ENCODE results near the gene TANC1.

Gene TANC1

GRCh38 chr2:159179096-159179495 is 210.7 kb downstream of the TANC1 start:
- Histone ChIP-seq H3K27ac (ENCODE audit: low read depth, low read length) (no peak overlapping the region), H3K27me3 (ENCODE audit: control insufficient read depth, insufficient read depth, low read length) (no peaks in the 10 kb centered on the region), H3K36me3 (ENCODE audit: control insufficient read depth, insufficient read depth, low read length) (peaks cover 19% of the 10 kb centered on the region), H3K9ac (ENCODE audit: low read length) (no peak overlapping the region), H3K4me3 (ENCODE audit: low read length) (no peak overlapping the region), H3K4me1 (ENCODE audit: control insufficient read depth, insufficient read depth, low read length) (no peaks in the 10 kb centered on the region)

- H3K4me1 ChIP-seq (ENCODE audit: control insufficient read depth, insufficient read depth, low read length), result no peaks in the 10 kb centered on the region
- no peak overlapping the region for H3K9ac ChIP-seq (ENCODE audit: low read length)
- no peak overlapping the region for H3K4me3 ChIP-seq (ENCODE audit: low read length)
- H3K27ac ChIP-seq (ENCODE audit: low read depth, low read length), result no peak overlapping the region
- no peaks in the 10 kb centered on the region for H3K27me3 ChIP-seq (ENCODE audit: control insufficient read depth, insufficient read depth, low read length)
- peaks cover 17% of the 10 kb centered on the region for H3K36me3 ChIP-seq (ENCODE audit: control insufficient read depth, insufficient read depth, low read length)
Measured at GRCh38 chr2:159179696-159180095, 211.3 kb downstream of the TANC1 start.

GRCh38 chr2:159183346-159183745 is 214.9 kb downstream of the TANC1 start:
- no peak overlapping the region for H3K27ac ChIP-seq (ENCODE audit: low read depth, low read length)
- no peak overlapping the region for H3K9ac ChIP-seq (ENCODE audit: low read length)
- peaks cover 17% of the 10 kb centered on the region for H3K36me3 ChIP-seq (ENCODE audit: control insufficient read depth, insufficient read depth, low read length)
- H3K4me3 ChIP-seq (ENCODE audit: low read length), result no peak overlapping the region
- no peaks in the 10 kb centered on the region for H3K4me1 ChIP-seq (ENCODE audit: control insufficient read depth, insufficient read depth, low read length)
- no peaks in the 10 kb centered on the region for H3K27me3 ChIP-seq (ENCODE audit: control insufficient read depth, insufficient read depth, low read length)

GRCh38 chr2:159185401-159186130 is 217.1 kb downstream of the TANC1 start:
- Histone ChIP-seq H3K36me3 (ENCODE audit: control insufficient read depth, insufficient read depth, low read length) (peaks cover 2% of the 10 kb centered on the region), H3K27me3 (ENCODE audit: control insufficient read depth, insufficient read depth, low read length) (no peaks in the 10 kb centered on the region), H3K27ac (ENCODE audit: low read depth, low read length) (no peak overlapping the region), H3K4me1 (ENCODE audit: control insufficient read depth, insufficient read depth, low read length) (no peaks in the 10 kb centered on the region), H3K4me3 (ENCODE audit: low read length) (no peak overlapping the region), H3K9ac (ENCODE audit: low read length) (no peak overlapping the region)

GRCh38 chr2:159186462-159186861 is 218.0 kb downstream of the TANC1 start:
- no peaks in the 10 kb centered on the region for H3K27me3 ChIP-seq (ENCODE audit: control insufficient read depth, insufficient read depth, low read length)
- H3K9ac ChIP-seq (ENCODE audit: low read length), result no peak overlapping the region
- no peaks in the 10 kb centered on the region for H3K36me3 ChIP-seq (ENCODE audit: control insufficient read depth, insufficient read depth, low read length)
- no peak overlapping the region for H3K27ac ChIP-seq (ENCODE audit: low read depth, low read length)
- H3K4me3 ChIP-seq (ENCODE audit: low read length), result no peak overlapping the region
- no peaks in the 10 kb centered on the region for H3K4me1 ChIP-seq (ENCODE audit: control insufficient read depth, insufficient read depth, low read length)

- Histone ChIP-seq H3K36me3 (ENCODE audit: control insufficient read depth, insufficient read depth, low read length) (no peaks in the 10 kb centered on the region), H3K9ac (ENCODE audit: low read length) (no peak overlapping the region), H3K4me1 (ENCODE audit: control insufficient read depth, insufficient read depth, low read length) (no peaks in the 10 kb centered on the region), H3K4me3 (ENCODE audit: low read length) (no peak overlapping the region), H3K27ac (ENCODE audit: low read depth, low read length) (no peak overlapping the region), H3K27me3 (ENCODE audit: control insufficient read depth, insufficient read depth, low read length) (no peaks in the 10 kb centered on the region)
Measured at GRCh38 chr2:159187106-159187505, 218.7 kb downstream of the TANC1 start.

- no peaks in the 10 kb centered on the region for H3K36me3 ChIP-seq (ENCODE audit: control insufficient read depth, insufficient read depth, low read length)
- no peak overlapping the region for H3K27ac ChIP-seq (ENCODE audit: low read depth, low read length)
Measured at GRCh38 chr2:159188449-159188848, 220.0 kb downstream of the TANC1 start.

GRCh38 chr2:159192371-159192918 is 224.0 kb downstream of the TANC1 start:
- Histone ChIP-seq H3K4me3 (ENCODE audit: low read length) (no peak overlapping the region), H3K9ac (ENCODE audit: low read length) (no peak overlapping the region), H3K27me3 (ENCODE audit: control insufficient read depth, insufficient read depth, low read length) (no peaks in the 10 kb centered on the region), H3K4me1 (ENCODE audit: control insufficient read depth, insufficient read depth, low read length) (no peaks in the 10 kb centered on the region), H3K27ac (ENCODE audit: low read depth, low read length) (no peak overlapping the region), H3K36me3 (ENCODE audit: control insufficient read depth, insufficient read depth, low read length) (peaks cover 4% of the 10 kb centered on the region)

More at GRCh38 chr2:159188449-159188848, 220.0 kb downstream of the TANC1 start:
- Histone ChIP-seq H3K4me1 (ENCODE audit: control insufficient read depth, insufficient read depth, low read length) (no peaks in the 10 kb centered on the region), H3K27me3 (ENCODE audit: control insufficient read depth, insufficient read depth, low read length) (no peaks in the 10 kb centered on the region), H3K4me3 (ENCODE audit: low read length) (no peak overlapping the region), H3K9ac (ENCODE audit: low read length) (no peak overlapping the region)

- H3K4me1 ChIP-seq (ENCODE audit: control insufficient read depth, insufficient read depth, low read length), result no peaks in the 10 kb centered on the region
Measured at GRCh38 chr2:159193791-159194190, 225.4 kb downstream of the TANC1 start.

GRCh38 chr2:159194241-159194640 is 225.8 kb downstream of the TANC1 start:
- no peak overlapping the region for H3K27ac ChIP-seq (ENCODE audit: low read depth, low read length)
- no peaks in the 10 kb centered on the region for H3K27me3 ChIP-seq (ENCODE audit: control insufficient read depth, insufficient read depth, low read length)
- H3K36me3 ChIP-seq (ENCODE audit: control insufficient read depth, insufficient read depth, low read length), result peaks cover 8% of the 10 kb centered on the region
- H3K9ac ChIP-seq (ENCODE audit: low read length), result no peak overlapping the region
- H3K4me1 ChIP-seq (ENCODE audit: control insufficient read depth, insufficient read depth, low read length), result no peaks in the 10 kb centered on the region
- no peak overlapping the region for H3K4me3 ChIP-seq (ENCODE audit: low read length)

More at GRCh38 chr2:159193791-159194190, 225.4 kb downstream of the TANC1 start:
- no peak overlapping the region for H3K9ac ChIP-seq (ENCODE audit: low read length)
- peaks cover 8% of the 10 kb centered on the region for H3K36me3 ChIP-seq (ENCODE audit: control insufficient read depth, insufficient read depth, low read length)
- no peak overlapping the region for H3K27ac ChIP-seq (ENCODE audit: low read depth, low read length)
- H3K27me3 ChIP-seq (ENCODE audit: control insufficient read depth, insufficient read depth, low read length), result no peaks in the 10 kb centered on the region
- H3K4me3 ChIP-seq (ENCODE audit: low read length), result no peak overlapping the region

GRCh38 chr2:159195697-159196096 is 227.3 kb downstream of the TANC1 start:
- Histone ChIP-seq H3K36me3 (ENCODE audit: control insufficient read depth, insufficient read depth, low read length) (peaks cover 8% of the 10 kb centered on the region), H3K9ac (ENCODE audit: low read length) (peak overlapping the region; percentile 25), H3K4me1 (ENCODE audit: control insufficient read depth, insufficient read depth, low read length) (no peaks in the 10 kb centered on the region), H3K27me3 (ENCODE audit: control insufficient read depth, insufficient read depth, low read length) (no peaks in the 10 kb centered on the region), H3K27ac (ENCODE audit: low read depth, low read length) (no peak overlapping the region), H3K4me3 (ENCODE audit: low read length) (no peak overlapping the region)

GRCh38 chr2:159196393-159196925 is 228.0 kb downstream of the TANC1 start:
- peaks cover 8% of the 10 kb centered on the region for H3K36me3 ChIP-seq (ENCODE audit: control insufficient read depth, insufficient read depth, low read length)
- H3K27me3 ChIP-seq (ENCODE audit: control insufficient read depth, insufficient read depth, low read length), result no peaks in the 10 kb centered on the region
- H3K4me3 ChIP-seq (ENCODE audit: low read length), result no peak overlapping the region
- H3K9ac ChIP-seq (ENCODE audit: low read length), result no peak overlapping the region
- H3K27ac ChIP-seq (ENCODE audit: low read depth, low read length), result no peak overlapping the region
- peaks cover 2% of the 10 kb centered on the region for H3K4me1 ChIP-seq (ENCODE audit: control insufficient read depth, insufficient read depth, low read length)

- Histone ChIP-seq H3K4me1 (ENCODE audit: control insufficient read depth, insufficient read depth, low read length) (peaks cover 14% of the 10 kb centered on the region), H3K9ac (ENCODE audit: low read length) (no peak overlapping the region), H3K36me3 (ENCODE audit: control insufficient read depth, insufficient read depth, low read length) (peaks cover 8% of the 10 kb centered on the region), H3K27ac (ENCODE audit: low read depth, low read length) (no peak overlapping the region), H3K27me3 (ENCODE audit: control insufficient read depth, insufficient read depth, low read length) (no peaks in the 10 kb centered on the region), H3K4me3 (ENCODE audit: low read length) (no peak overlapping the region)
Measured at GRCh38 chr2:159199236-159199635, 230.8 kb downstream of the TANC1 start.
